SK-MEL-5 (cell line): ENCODE data around the gene CIROP. TPM values are rescaled to one million over a fixed set of nuclear protein-coding genes. Genes with fewer than 3 reads are reported as not detected.

Experiments
- total RNA-seq: library from RNA; depleted of rRNA; stranded (reverse); fragments of >200 nt; shearing (Covaris generic); gene quantifications from 2 replicates; pipeline ENCODE4 v1.2.3, GENCODE V29; 2014; rRNA removed

CIROP gene
- total RNA-seq, 1 experiment from 2014 or later, result not detected

Other genes starting within 250 kb of the CIROP start
- 31.6 and 31.9 TPM in 2 replicates for gene LRP10, start 233.2 kb downstream of the CIROP start, total RNA-seq
- gene REM2, start 221.8 kb downstream of the CIROP start, total RNA-seq, result not detected in 2 replicates
- 62.7 and 63.2 TPM in 2 replicates for gene RBM23, start 185.8 kb downstream of the CIROP start, total RNA-seq
- gene PRMT5, start 175.6 kb downstream of the CIROP start, total RNA-seq, result 62.8 and 66.6 TPM in 2 replicates
- 32.5 and 34.2 TPM in 2 replicates for gene HAUS4, start 147.9 kb downstream of the CIROP start, total RNA-seq
- gene AJUBA, start 122.4 kb downstream of the CIROP start, total RNA-seq, result 8.5 and 9.5 TPM in 2 replicates
- 8.2 and 11.6 TPM in 2 replicates for gene C14orf93, start 94.8 kb downstream of the CIROP start, total RNA-seq
- gene PSMB5, start 70.1 kb downstream of the CIROP start, total RNA-seq, result 162 and 165 TPM in 2 replicates
- gene PSMB11, start 62.8 kb downstream of the CIROP start, total RNA-seq, result not detected in 2 replicates
- gene CDH24, start 47.5 kb downstream of the CIROP start, total RNA-seq, result 0.96 and 1.1 TPM in 2 replicates
- gene ACIN1, start 9.9 kb downstream of the CIROP start, total RNA-seq, result 69.7 and 83.0 TPM in 2 replicates
- 65.5 and 70.6 TPM in 2 replicates for gene C14orf119, start 9.5 kb downstream of the CIROP start, total RNA-seq
- gene CEBPE, start 14.3 kb upstream of the CIROP start, total RNA-seq, result not detected in 2 replicates
- 27.8 and 30.8 TPM in 2 replicates for gene SLC7A8, start 78.7 kb upstream of the CIROP start, total RNA-seq
- not detected in 2 replicates for gene RNF212B, start 132.9 kb upstream of the CIROP start, total RNA-seq
- 12.8 TPM in 2 replicates for gene HOMEZ, start 181.1 kb upstream of the CIROP start, total RNA-seq
- gene PPP1R3E, start 197.9 kb upstream of the CIROP start, total RNA-seq, result 3.6 and 3.9 TPM in 2 replicates
- gene BCL2L2, start 201.8 kb upstream of the CIROP start, total RNA-seq, result 19.1 and 20.9 TPM in 2 replicates
- gene PABPN1, start 216.5 kb upstream of the CIROP start, total RNA-seq, result 45.9 and 50.8 TPM in 2 replicates
- 9.5 and 10.7 TPM in 2 replicates for gene SLC22A17, start 247.9 kb upstream of the CIROP start, total RNA-seq